Embryonic facial prominence (tissue), 1 donor: ENCODE measurements around the gene LNPEP.
"Not testable (repeated sequence)": the region's sequence is repeated elsewhere in the genome, so short reads cannot be mapped to it uniquely, and the experiment has no call there.

Experiments
- DNase-seq: peaks from one replicate; pipeline ENCODE4 v3.0.0-alpha.2; 2016; ENCODE audit errors: extremely low spot score

The LNPEP gene

GRCh38 chr5:97063251-97063650, 127.4 kb downstream of the LNPEP start:
- DNase-seq, result no peak

GRCh38 chr5:97065475-97065874, 129.6 kb downstream of the LNPEP start:
- DNase-seq, result no peak

- DNase-seq, result no peak
Measured at GRCh38 chr5:97067296-97067850, 131.5 kb downstream of the LNPEP start.

GRCh38 chr5:97070234-97070633, 134.4 kb downstream of the LNPEP start:
- DNase-seq, result no peak

- no peak for DNase-seq
Measured at GRCh38 chr5:97071101-97071500, 135.2 kb downstream of the LNPEP start.

GRCh38 chr5:97071993-97072392, 136.1 kb downstream of the LNPEP start:
- no peak for DNase-seq

GRCh38 chr5:97072696-97073095, 136.8 kb downstream of the LNPEP start:
- DNase-seq, result no peak

GRCh38 chr5:97073420-97073819, 137.5 kb downstream of the LNPEP start:
- DNase-seq, result no peak

GRCh38 chr5:97074859-97075489, 139.1 kb downstream of the LNPEP start:
- no peak for DNase-seq

- DNase-seq, result no peak
Measured at GRCh38 chr5:97075649-97076048, 139.8 kb downstream of the LNPEP start.

GRCh38 chr5:97076098-97076497, 140.2 kb downstream of the LNPEP start:
- no peak for DNase-seq

GRCh38 chr5:97077246-97077645, 141.4 kb downstream of the LNPEP start:
- no peak for DNase-seq

GRCh38 chr5:97078958-97079743, 143.3 kb downstream of the LNPEP start:
- no peak for DNase-seq

GRCh38 chr5:97084782-97085458, 149.0 kb downstream of the LNPEP start:
- DNase-seq, result not testable (repeated sequence)

- DNase-seq, result no peak
Measured at GRCh38 chr5:97085459-97086181, 149.7 kb downstream of the LNPEP start.
